NOMO-1 (cell line): ENCODE results near the gene LPIN1.
A peak's percentile ranks its signal among the peaks of the same experiment; 100 is the strongest.
"Not testable (repeated sequence)": the region's sequence is repeated elsewhere in the genome, so short reads cannot be mapped to it uniquely, and the experiment has no call there.

Experiments
- DNase-seq, 2 experiments: peaks; one replicate each; lab custom pipeline; 2025; ENCODE audit not compliant: unreplicated experiment in 2 of 2; lab: John Stamatoyannopoulos, UW

The LPIN1 gene

DNA sequence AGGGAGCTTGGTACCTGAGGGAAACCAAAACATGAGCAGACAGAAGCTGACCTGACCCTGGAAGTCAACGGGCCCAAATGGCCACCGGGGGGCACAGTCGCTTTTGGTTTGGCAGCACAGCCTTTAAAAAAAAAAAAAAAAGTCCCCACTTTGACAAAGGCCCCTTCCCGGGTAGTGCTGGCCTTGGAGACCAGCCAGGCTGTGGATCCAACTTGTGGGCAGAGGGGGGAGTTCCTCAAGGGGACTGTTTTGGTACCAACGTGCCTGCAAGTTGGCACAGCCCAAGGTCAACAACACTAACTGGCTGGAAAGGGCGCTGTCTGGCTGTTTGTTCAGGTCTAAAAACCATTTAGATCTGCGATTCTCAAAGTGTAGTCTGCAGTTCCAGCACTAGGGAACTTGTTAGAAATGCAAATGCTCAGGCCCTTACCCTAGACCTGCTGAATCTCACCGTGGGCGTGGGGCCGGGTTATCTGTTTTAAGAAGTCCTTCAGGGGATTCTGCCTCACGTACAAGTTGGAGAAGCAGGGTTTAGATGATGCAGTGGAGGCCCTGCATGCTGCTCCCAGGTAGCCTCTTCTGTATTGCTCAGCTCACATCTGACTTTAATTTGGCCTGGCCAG, 83.0 kb downstream of the LPIN1 start:
- peak; percentile 49 to 56 for DNase-seq

- peak; percentile 90 to 96 for DNase-seq
Measured at GRCh38 chr2:11829947-11830707, 83.7 kb downstream of the LPIN1 start.

GRCh38 chr2:11830708-11831301, 84.4 kb downstream of the LPIN1 start:
- DNase-seq, result no peak

DNA sequence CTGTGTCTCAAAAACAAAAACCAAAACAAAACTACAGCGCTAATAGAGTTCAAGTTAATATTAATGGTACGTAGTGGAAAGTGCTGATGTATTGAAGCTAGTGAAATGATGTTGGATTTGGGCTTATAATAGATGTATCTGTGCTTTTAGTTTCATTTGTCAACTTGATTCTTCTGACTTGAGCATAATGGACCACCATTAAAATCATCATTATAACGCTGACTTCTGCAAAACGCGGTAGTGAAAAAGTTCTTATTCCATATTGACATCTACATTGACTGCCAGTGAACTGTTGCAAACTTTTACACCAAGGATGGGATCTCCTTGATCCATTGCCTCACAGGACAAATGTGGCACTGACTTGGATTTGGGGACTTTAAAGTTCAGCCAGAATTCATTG, 85.0 kb downstream of the LPIN1 start:
- no peak for DNase-seq

DNA sequence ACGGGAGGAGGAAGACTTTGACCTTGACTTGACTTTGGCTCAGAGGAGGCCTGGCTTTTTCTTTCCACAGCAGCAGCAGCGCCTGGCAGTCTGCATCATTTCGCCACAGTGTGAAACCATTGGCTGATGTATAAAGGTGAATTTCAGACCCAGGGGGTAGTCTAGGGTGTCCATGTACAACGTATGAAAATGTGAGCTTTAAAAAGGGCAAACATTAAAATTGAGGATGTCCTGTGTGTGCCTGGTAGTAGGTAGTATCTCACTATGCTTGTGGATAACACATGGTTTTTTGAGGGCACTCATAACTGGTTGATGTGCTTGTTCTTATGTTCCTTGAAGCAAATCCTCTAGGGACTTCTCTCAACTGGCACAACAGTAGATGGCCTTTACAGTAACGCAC, 86.1 kb downstream of the LPIN1 start:
- no peak for DNase-seq

GRCh38 chr2:11833601-11834000, 87.2 kb downstream of the LPIN1 start:
- DNase-seq, result peak in 1 of 2 experiments; percentile 5

- DNase-seq, result no peak
Measured at GRCh38 chr2:11835403-11835802, 89.0 kb downstream of the LPIN1 start.

GRCh38 chr2:11836647-11837219, 90.3 kb downstream of the LPIN1 start:
- no peak for DNase-seq

- no peak for DNase-seq
Measured at GRCh38 chr2:11837875-11838734, 91.7 kb downstream of the LPIN1 start.

- no peak for DNase-seq
Measured at GRCh38 chr2:11839916-11840315, 93.5 kb downstream of the LPIN1 start.

- DNase-seq, result no peak
Measured at GRCh38 chr2:11842336-11842735, 95.9 kb downstream of the LPIN1 start.

DNA sequence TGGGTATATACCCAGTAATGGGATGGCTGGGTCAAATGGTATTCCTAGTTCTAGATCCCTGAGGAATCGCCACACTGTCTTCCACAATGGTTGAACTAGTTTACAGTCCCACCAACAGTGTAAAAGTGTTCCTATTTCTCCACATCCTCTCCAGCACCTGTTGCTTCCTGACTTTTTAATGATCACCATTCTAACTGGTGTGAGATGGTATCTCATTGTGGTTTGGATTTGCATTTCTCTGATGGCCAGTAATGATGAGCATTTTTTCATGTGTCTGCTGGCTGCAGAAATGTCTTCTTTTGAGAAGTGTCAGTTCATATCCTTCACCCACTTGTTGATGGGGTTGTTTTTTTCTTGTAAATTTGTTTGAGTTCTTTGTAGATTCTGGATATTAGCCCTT, 98.4 kb downstream of the LPIN1 start:
- not testable (repeated sequence) for DNase-seq

DNA sequence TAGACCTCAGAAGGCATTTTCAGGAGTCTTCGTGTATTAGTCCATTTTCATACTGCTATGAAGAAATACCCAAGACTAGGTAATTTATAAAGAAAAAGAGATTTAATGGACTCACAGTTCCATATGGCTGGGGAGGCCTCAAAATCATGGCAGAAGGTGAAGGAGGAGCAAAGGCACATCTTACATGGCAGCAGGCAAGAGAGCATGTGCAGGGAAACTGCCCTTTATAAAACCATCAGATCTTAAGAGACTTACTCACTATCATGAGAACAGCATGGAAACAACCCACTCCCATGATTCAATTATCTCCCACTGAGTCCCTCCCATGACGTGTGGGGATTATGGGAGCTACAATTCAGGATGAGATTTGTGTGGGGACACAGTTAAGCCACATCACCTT, 101.5 kb downstream of the LPIN1 start:
- DNase-seq, result not testable (repeated sequence)

- DNase-seq, result no peak
Measured at GRCh38 chr2:11850082-11850481, 103.7 kb downstream of the LPIN1 start.

- DNase-seq, result no peak
Measured at GRCh38 chr2:11852526-11853196, 106.2 kb downstream of the LPIN1 start.

DNA sequence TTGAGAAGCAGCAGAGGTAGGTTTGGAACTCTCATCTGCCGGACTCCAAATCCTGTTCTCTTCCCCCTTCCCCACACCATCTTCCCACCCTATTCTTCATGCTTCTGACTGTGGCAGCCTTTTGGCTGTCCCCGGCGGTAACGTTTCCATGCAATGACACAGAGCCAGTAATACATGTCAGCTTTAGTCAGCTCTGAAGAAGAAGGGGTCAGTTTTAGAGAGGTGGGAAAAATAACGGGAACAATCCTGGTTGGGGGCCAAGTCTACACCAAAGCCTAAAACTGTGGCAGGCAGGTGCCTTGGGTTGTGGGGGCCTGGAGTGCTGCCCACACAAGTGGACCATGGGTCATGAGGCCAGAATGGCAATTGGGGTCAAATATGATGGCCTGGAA, 106.8 kb downstream of the LPIN1 start:
- no peak for DNase-seq

DNA sequence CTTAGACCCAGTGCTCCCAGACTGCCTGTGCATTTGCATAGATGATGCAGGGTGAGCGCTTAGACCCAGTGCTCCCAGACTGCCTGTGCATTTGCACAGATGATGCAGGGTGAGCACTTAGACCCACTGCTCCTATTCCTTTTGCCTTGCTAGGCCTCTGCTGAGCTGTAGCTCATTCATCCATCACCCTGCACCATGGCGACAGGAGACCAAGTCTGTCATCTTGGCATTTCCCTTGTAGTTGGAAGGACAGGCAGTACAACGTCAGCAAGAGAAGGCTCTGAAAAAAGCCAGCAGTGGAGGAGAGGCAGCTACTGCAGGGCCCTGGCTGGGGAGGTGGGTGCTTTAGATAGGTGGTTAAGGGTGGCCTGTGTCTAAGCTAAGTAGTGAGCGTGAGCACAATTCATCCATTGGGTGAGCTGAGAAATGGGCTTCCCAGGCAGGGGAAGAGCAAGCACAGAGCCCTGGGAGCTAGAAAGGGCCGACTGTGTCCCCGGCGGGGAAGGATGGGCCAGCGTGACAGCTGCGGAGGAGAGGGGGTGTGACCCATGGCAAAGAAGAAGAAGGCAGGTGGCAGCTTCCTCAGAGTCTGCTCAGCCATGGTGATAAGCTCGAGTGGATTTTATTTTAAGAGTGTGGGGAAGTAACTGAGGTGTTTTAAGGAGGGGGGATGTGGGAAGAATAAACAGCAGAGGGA, 108.8 kb downstream of the LPIN1 start:
- no peak for DNase-seq

- peak; percentile 30 to 36 for DNase-seq
Measured at GRCh38 chr2:11856095-11856494, 109.7 kb downstream of the LPIN1 start.

DNA sequence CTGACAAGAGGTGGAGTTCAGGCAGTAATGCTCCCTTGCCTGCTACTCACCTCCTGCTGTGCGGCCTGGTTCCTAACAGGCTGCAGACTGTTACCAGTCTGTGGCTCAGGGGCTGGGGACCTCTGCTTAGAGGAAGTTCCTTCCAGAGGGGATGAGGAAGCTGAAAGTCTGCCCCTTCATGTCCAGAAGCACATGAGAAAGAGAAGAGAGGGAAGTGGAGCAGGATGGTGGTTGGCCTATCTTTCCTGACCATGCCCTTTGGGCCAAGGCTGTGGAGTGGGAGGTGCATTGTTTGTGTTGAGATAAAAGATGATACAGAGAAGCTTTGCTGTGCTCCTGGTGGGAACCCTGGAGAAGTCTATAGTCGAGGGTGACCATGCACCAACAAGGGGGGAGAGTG, 112.5 kb downstream of the LPIN1 start:
- peak in 1 of 2 experiments; percentile 16 for DNase-seq

GRCh38 chr2:11859975-11860374, 113.5 kb downstream of the LPIN1 start:
- DNase-seq, result not testable (repeated sequence)
